Bronchial epithelial cell (primary cell): ENCODE results near the gene ETV3L. TPM values are rescaled to one million over a fixed set of nuclear protein-coding genes. Genes with fewer than 3 reads are reported as not detected.
A peak's percentile ranks its signal among the peaks of the same experiment; 100 is the strongest.

Experiments
- DNase-seq: peaks from one replicate; pipeline ENCODE4 v3.0.0-alpha.2; 2010; ENCODE audit warnings: low read depth
- FAIRE-seq: peaks from 2 replicates; lab custom pipeline; 2011; peaks lifted over from hg19 to GRCh38; lab: Jason Lieb, UNC
- H3K27me3 ChIP-seq: 2 replicates; pipeline ENCODE4 v1.5.1; 2011; ENCODE audit warnings: low read length; ENCODE audit not compliant: control insufficient read depth, insufficient read depth
- H3K36me3 ChIP-seq: 2 replicates; pipeline ENCODE4 v1.5.1; 2011; ENCODE audit warnings: low read length; ENCODE audit not compliant: control insufficient read depth, insufficient read depth
- H3K4me3 ChIP-seq: 2 replicates; pipeline ENCODE4 v1.5.1; 2011; ENCODE audit warnings: mild to moderate bottlenecking, low read depth, low read length, control low read depth
- CTCF ChIP-seq: IDR thresholded peaks from 2 replicates; pipeline ENCODE4 v1.5.1; 2011; ENCODE audit warnings: mild to moderate bottlenecking, moderate library complexity, low read length, control low read depth, inconsistent platforms; ENCODE audit not compliant: insufficient read depth, severe bottlenecking
- total RNA-seq: library from RNA; depleted of rRNA; stranded (reverse); fragments of >200 nt; gene quantifications from 2 replicates; pipeline ENCODE4 v1.2.1, GENCODE V29; 2014

Gene ETV3L
- total RNA-seq, 1 donor from 2014 or later: not detected

GRCh38 chr1:157142765-157143423 is 43.3 kb upstream of the ETV3L start:
- FAIRE-seq (no peak), DNase-seq (peak; percentile 46)
- no peak for TF ChIP-seq CTCF
- Histone ChIP-seq H3K4me3 (no peak overlapping the region), H3K36me3 (no peaks in the 10 kb centered on the region), H3K27me3 (no peaks in the 10 kb centered on the region)

GRCh38 chr1:157142201-157142600 is 42.6 kb upstream of the ETV3L start:
- TF ChIP-seq CTCF: no peak
- Histone ChIP-seq H3K36me3 (no peaks in the 10 kb centered on the region), H3K27me3 (no peaks in the 10 kb centered on the region), H3K4me3 (no peak overlapping the region)
- FAIRE-seq (no peak), DNase-seq (no peak)

- H3K36me3 ChIP-seq: no peaks in the 10 kb centered on the region
- H3K27me3 ChIP-seq: no peaks in the 10 kb centered on the region
- FAIRE-seq (no peak), DNase-seq (no peak)
- H3K4me3 ChIP-seq: no peak overlapping the region
- no peak for TF ChIP-seq CTCF
Measured at GRCh38 chr1:157141212-157141855, 41.7 kb upstream of the ETV3L start.

GRCh38 chr1:157140063-157140588 is 40.5 kb upstream of the ETV3L start:
- FAIRE-seq (no peak), DNase-seq (no peak)
- Histone ChIP-seq H3K27me3 (no peaks in the 10 kb centered on the region), H3K4me3 (no peak overlapping the region), H3K36me3 (peaks cover 6% of the 10 kb centered on the region)
- TF ChIP-seq CTCF: no peak

- Histone ChIP-seq H3K36me3 (peaks cover 13% of the 10 kb centered on the region), H3K4me3 (peak overlapping the region; percentile 98)
- FAIRE-seq: no peak
Measured at GRCh38 chr1:157139052-157139715, 39.6 kb upstream of the ETV3L start.

More at GRCh38 chr1:157139052-157139715, 39.6 kb upstream of the ETV3L start:
- TF ChIP-seq CTCF: no peak
- DNase-seq: no peak
- H3K27me3 ChIP-seq: no peaks in the 10 kb centered on the region
